Umbilical cord (tissue), 2 donors: ENCODE results near the gene COPG1. TPM values are rescaled to one million over a fixed set of nuclear protein-coding genes. Genes with fewer than 3 reads are reported as not detected.

Experiments used
- DNase-seq: peaks from one replicate; pipeline ENCODE4 v3.0.0-alpha.2; 2015; ENCODE audit warnings: low spot score
- total RNA-seq: library from RNA; depleted of rRNA; stranded (reverse); fragments of >200 nt; gene quantifications from one replicate; pipeline ENCODE4 v1.2.3, GENCODE V29; 2014; ENCODE audit warnings: low replicate concordance; ENCODE audit not compliant: insufficient read depth

Gene COPG1
- total RNA-seq, 1 donor from 2014 or later = 139 TPM

GRCh38 chr3:129278966-129279906 lies 29.8 kb downstream of the COPG1 start:
- peak; percentile 45 for DNase-seq

DNA sequence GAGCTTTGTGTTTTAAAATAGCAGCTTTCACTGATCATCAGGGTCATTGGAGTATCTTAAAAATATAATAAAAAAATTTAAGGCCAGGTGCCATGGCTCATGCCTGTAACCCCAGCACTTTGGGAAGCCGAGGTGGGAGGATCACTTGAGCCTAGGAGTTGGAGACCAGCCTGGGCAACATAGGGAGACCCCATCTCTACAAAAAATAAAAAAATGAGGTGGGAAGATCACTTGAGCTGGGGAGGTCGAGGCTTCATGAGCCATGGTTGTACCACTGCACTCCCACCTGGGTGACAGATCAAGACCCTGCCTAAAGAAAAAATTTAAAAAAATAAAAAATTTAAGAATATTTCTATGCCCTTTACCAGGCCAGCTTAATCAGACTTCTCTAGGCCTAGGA lies 30.8 kb downstream of the COPG1 start:
- no peak for DNase-seq

DNA sequence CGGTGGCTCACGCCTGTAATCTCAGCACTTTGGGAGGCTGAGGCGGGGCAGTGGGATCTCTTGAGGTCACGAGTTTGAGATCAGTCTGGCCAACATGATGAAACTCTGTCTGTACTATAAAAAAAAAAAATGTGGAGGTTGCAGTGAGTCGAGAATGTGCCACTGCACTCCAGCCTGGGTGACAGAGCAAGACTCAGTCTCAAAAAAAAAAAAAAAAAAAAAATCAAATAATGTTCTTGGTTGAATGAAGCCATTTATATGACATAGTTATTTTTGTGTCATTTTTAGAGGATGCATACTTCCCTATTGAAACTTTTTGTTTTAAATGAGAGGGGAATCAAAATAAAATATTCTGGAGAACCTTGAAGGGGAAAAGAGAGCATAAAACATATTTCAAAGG lies 32.3 kb downstream of the COPG1 start:
- no peak for DNase-seq

DNA sequence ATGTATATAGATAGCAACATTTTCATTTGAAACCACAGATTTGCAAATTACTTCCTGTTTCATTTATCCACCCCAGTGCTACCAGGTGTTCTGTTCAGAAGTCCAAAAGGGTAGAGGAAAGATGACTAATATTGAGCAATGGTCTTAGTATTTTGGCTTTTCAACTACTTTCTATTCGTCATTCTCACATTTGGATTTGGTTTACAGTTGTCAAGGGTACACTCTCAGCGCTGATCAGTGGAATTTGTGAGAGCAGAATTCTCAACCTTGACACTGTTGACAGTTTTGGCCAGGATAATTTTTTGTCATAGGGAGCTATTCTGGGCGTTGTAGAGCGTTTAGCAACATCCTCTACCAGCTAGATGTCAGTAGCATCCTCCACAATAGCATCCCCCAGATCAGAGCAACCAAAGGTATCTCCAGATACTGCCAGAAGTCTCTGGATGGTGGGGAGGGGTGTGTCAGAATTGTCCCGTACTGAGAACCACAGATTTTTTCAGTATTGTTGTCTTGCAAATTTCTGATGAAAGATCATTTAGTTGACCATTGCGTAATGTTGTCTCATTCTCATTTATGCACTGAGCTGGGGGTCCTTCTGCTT lies 33.4 kb downstream of the COPG1 start:
- DNase-seq = no peak

- no peak for DNase-seq
Measured at GRCh38 chr3:129286081-129286480, 36.7 kb downstream of the COPG1 start.

DNA sequence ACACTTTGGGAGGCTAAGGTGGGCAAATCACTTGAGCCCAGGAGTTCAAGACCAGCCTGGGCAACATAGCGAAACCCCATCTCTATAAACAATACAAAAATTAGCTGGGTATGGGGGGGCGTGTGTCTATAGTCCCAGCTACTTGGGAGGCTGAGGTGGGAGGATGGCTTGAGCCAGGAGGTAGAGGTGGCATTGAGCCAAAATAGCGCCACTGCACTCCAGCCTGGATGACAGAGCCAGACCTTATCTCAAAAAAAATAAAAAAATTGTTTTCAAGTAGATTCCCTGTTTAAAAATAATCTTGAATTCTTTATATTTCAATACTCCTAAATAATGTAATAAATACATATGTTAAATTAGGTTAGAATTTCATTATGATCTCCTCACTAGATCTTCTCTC lies 39.0 kb downstream of the COPG1 start:
- no peak for DNase-seq

DNA sequence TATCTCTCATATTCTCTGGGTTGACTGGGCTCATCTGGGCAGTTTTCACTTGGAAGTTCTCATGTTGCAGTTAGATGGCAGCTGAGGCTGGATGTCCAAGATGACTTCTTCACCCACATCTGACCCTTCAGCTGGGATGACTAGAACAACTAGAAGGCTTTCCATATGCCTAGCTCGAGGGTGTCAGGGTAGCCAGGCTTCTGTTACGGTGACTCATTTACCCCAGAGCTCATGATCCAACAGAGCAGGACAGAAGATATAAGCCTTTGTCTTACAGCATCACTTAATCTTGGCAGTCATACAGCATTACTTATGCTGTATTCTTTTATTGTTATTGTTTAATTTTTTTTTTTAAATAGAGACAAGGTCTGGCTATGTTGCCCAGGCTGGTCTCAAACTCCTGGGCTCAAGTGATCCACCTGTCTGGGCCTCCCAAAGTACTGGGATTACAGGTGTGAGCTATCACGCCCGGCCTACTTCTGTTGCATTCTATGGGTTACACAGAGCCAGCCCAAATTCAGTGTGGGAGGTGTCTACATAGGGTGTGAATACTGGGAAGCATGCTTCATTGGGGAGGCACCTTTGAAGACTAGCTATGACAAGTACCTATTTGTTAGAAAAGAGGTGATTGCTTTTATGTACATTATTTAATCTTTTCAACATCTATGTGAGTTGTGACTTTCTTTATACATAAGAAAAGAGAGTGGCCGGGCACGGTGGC lies 40.0 kb downstream of the COPG1 start:
- DNase-seq = no peak

GRCh38 chr3:129291236-129291886 lies 42.0 kb downstream of the COPG1 start:
- peak; percentile 78 for DNase-seq

DNA sequence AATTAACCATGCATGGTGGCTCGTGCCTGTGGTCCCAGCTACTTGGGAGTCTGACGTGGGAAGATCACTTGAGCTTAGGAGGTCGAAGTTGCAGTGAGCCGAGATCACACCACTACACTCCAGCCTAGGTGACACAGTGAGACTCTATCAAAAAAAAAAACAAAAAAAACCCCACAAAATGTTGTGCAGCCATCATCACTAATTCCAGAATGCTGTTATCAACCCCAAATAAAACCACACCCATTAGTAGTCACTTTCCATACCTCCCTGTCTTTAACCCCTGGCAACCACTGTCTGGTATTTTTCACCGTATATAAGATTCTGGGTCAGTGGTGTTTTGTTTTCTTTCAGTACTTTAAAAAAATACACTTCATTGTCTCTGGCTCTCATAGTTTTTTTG lies 45.9 kb downstream of the COPG1 start:
- DNase-seq = no peak

GRCh38 chr3:129304146-129304961 lies 54.9 kb downstream of the COPG1 start:
- DNase-seq = peak; percentile 67

- no peak for DNase-seq
Measured at GRCh38 chr3:129304962-129305222, 55.5 kb downstream of the COPG1 start.

DNA sequence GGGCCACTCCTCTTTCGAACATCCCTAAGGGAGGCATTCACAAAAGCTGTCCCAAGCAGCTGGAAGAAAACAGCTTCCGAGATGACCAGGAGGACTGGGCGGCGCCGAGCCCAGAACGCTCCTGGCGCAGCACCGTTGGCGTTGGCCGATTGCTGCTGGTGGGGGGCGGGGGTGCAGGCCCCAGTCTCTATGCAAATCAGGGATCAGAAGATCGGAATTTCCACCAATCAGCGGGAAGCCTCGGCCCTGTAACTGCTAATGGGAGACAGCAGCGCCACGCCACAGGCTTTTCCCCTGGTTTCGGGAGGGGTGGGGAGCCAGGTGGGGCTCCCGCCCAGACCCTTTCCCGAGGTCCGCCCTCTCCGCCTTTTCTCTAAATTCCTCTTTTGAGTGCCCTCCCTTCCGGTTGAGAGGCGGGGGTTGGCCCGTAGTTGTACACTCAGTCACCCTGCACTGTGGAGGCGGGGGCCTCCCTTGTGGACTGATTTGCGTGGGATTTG lies 56.2 kb downstream of the COPG1 start:
- peak; percentile 95 for DNase-seq

DNA sequence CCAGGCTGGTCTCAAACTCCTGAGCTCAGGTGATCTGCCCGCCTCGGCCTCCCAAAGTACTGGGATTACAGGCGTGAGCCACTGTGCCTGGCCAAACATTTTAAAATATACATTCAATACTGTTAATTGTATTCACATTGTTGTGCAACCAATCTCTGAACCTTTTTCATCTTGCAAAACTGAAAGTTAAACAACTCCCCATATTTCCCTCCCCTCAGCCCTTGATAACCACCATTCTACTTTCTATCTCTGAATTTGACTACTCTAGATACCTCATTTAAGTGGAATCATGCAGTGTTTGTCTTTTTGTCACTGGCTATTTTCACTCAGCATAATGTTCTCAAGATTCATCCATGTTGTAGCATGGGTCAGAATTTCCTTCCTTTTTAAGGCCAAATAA lies 59.2 kb downstream of the COPG1 start:
- no peak for DNase-seq

DNA sequence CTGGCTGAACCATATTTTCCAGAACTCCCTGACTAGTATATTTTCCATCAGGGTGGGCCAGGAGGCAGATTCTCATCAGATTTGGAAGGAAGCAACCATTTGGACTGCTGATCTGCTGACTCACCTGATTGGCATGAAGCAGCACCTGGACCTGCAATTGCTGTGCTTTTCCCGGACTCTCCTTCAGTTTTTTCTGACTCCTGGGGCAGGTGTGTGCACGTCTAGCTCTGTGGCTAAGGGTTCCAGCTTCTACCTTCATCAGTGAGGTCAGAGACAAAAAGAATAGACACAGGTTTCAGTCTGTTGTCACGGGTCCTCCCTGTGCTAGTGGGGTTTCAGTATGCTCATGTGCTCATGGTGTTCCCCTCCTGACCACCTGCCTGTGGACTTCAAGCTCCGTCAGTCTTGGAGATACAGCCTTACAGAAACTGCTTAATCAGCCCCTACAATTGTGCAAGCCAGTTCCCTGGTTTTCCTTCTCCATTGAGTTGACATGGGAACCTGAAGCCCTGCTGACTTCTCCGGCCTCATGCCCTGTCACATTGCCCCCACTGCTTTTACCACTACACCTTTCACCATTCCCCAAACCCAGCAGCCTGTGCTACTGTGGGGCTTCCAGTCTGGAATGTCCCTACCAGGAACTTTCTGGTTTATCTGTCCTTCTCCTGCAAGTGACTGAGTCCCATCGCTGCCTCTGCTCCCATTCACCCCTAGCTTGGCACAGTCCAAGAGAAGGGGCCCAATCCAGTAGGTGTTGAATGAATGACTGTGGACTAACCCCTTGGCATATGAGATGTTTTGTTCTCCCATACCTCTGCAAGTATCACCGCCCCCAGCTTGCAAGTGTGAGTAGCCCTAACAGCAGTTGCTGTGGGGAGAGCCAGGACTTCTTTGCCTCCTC lies 61.0 kb downstream of the COPG1 start:
- peak; percentile 49 for DNase-seq

DNA sequence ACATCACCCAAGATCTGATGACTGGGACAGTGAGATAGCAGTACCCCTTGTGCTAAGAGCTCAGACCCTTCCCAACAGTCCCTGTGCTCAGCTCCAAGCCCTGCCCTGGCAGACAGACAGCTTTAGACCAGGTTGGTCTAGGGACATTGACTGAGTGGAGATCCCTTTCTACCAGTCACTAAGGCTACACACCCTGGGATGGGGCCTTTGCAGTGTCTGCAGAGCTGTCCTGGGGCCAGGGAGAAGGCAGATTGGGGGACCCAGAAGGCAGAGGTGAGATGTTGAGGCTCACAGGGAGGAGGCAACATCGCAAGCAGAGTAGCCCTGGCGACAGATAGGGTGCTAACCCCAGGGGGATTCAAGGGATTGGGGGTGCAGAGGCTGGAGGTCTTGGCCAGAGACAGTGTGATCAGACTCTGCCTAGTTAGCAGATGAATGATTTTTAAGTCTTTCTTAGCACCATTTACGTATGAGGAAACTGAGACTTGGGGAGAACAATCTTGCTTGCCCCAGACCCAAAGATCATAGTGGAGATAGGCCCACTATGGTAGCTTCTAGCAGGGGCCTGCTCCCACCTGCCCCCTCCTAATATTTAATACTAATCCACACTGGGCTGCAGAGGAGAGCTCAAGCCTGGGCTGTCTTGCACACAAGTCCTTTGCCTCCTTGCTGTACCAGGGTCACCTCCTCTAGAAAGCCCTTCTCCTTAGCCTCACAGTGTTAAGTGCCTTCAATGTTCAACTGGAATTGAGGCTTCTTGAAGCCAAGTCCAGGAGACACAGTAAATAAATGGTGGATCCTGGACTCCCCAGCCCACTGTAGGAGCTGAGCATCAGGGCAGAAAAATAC lies 61.9 kb downstream of the COPG1 start:
- DNase-seq = no peak

- no peak for DNase-seq
Measured at GRCh38 chr3:129312021-129312639, 62.7 kb downstream of the COPG1 start.

GRCh38 chr3:129312671-129313414 lies 63.4 kb downstream of the COPG1 start:
- peak; percentile 14 for DNase-seq

GRCh38 chr3:129313415-129313664 lies 63.9 kb downstream of the COPG1 start:
- DNase-seq = no peak
